DOHH2 (cell line): Measurements from ENCODE around the gene PLXNA1.

Experiments used
- H3F3A ChIP-seq: fragments of 200-600 bp; sonication (generic), shearing (Covaris generic); 2 replicates; pipeline ENCODE4 v1.6.0; 2016; ENCODE audit warnings: antibody characterized with exemption, mild to moderate bottlenecking; ENCODE audit not compliant: control insufficient read depth, insufficient read depth
- H3K27ac ChIP-seq: fragments of 200-600 bp; sonication (generic); 2 replicates; pipeline ENCODE4 v1.5.1; 2014; ENCODE audit warnings: low read depth, mild to moderate bottlenecking, low read length, moderate library complexity
- H3K27me3 ChIP-seq: fragments of 200-600 bp; sonication (generic); 2 replicates; pipeline ENCODE4 v1.6.1; 2014; ENCODE audit warnings: mild to moderate bottlenecking, low read length, mixed read lengths; ENCODE audit not compliant: control insufficient read depth
- H3K36me3 ChIP-seq: fragments of 200-600 bp; sonication (generic); 2 replicates; pipeline ENCODE4 v1.6.1; 2014; ENCODE audit warnings: mild to moderate bottlenecking, low read length, moderate library complexity, mixed read lengths; ENCODE audit not compliant: control insufficient read depth
- H3K4me1 ChIP-seq: fragments of 200-600 bp; sonication (generic); 2 replicates; pipeline ENCODE4 v1.6.1; 2014; ENCODE audit warnings: mild to moderate bottlenecking, low read length, mixed read lengths; ENCODE audit not compliant: control insufficient read depth
- H3K4me2 ChIP-seq: fragments of 200-600 bp; sonication (generic); 2 replicates; pipeline ENCODE4 v1.6.0; 2014; ENCODE audit warnings: mild to moderate bottlenecking, low read length, moderate library complexity
- H3K4me3 ChIP-seq: fragments of 200-600 bp; sonication (generic); 2 replicates; pipeline ENCODE4 v1.5.1; 2014; ENCODE audit warnings: mild to moderate bottlenecking, low read length, mixed read lengths
- H3K79me2 ChIP-seq: fragments of 200-600 bp; sonication (generic); 2 replicates; pipeline ENCODE4 v1.6.1; 2014; ENCODE audit warnings: mild to moderate bottlenecking, low read length, mixed read lengths; ENCODE audit not compliant: control insufficient read depth
- H3K9me2 ChIP-seq: fragments of 200-600 bp; sonication (generic); replicated peaks from 2 replicates; pipeline ENCODE4 v1.6.1; 2014; ENCODE audit warnings: mild to moderate bottlenecking, low read length, mixed read lengths; ENCODE audit not compliant: control insufficient read depth
- H3K9me3 ChIP-seq: fragments of 200-600 bp; sonication (generic); 2 replicates; pipeline ENCODE4 v1.6.1; 2014; ENCODE audit warnings: antibody characterized with exemption, low read length, mixed read lengths; ENCODE audit not compliant: control insufficient read depth, insufficient read depth
- H4K20me1 ChIP-seq: fragments of 200-600 bp; sonication (generic); 2 replicates; pipeline ENCODE4 v1.6.0; 2014; ENCODE audit warnings: low read depth, mild to moderate bottlenecking, antibody characterized with exemption, low read length, moderate library complexity; ENCODE audit not compliant: control insufficient read depth, insufficient read depth
- EZH2phosphoT487 ChIP-seq: fragments of 200-600 bp; sonication (generic); IDR thresholded peaks from 2 replicates; pipeline ENCODE4 v1.6.1; 2017; ENCODE audit warnings: borderline replicate concordance, mild to moderate bottlenecking, antibody characterized with exemption, low read length, moderate library complexity, mixed read lengths
- TF ChIP-seq, protein P1 (sequence below): fragments of 200-600 bp; sonication (generic); IDR thresholded peaks from one replicate; pipeline ENCODE4 v1.5.1; 2014; ENCODE audit warnings: antibody characterized with exemption, mild to moderate bottlenecking, low read depth, low read length; ENCODE audit not compliant: poor library complexity, severe bottlenecking

Gene PLXNA1

DNA sequence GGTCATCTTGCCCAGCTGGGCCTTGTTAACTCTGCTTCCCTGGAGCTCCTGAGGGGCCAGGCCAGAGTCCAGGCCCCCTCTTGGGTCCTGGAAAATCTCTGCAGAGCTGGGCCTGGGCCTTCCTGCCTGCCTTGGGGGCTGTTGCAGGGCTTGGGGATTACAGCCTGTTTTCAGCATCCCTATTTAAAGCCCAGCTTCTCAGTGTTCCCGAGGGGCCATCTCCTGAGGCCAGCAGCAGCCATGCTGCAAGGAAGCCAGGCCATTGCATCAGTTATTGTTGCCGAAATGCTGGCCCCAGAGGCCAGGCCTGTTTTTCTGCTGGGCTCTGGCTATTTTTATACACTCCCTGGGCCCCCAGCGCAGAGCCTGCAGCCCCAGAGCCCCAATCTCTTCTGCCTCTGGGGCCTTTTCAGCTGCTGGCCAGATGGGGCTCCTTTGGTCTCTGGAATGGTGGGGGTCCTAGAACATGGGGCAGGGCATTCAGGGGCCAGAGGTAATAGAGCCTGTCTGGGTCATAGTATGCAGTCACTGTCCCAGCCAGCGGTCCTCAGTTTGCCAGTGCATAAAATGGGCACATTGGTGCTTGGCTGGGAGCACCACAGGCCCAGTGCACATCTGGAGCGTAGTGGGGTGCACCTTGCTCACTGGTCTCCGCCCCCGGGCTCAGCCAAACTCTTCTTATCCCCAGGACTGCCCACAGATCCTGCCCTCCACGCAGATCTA lies 28.5 kb downstream of the PLXNA1 start:
- Histone ChIP-seq H3K9me3 (no peaks in the 10 kb centered on the region), H3K4me3 (no peak overlapping the region), H3F3A (no peaks in the 10 kb centered on the region), H3K27me3 (no peaks in the 10 kb centered on the region), H3K79me2 (no peaks in the 10 kb centered on the region), H3K27ac (no peak overlapping the region), H3K36me3 (no peaks in the 10 kb centered on the region), H3K4me1 (no peaks in the 10 kb centered on the region), H3K9me2 (no peaks in the 10 kb centered on the region), H4K20me1 (no peaks in the 10 kb centered on the region), H3K4me2 (no peak overlapping the region)
- TF ChIP-seq EZH2phosphoT487 = no peak

- no peak overlapping the region for H3K4me3 ChIP-seq
- H3K79me2 ChIP-seq = no peaks in the 10 kb centered on the region
- no peaks in the 10 kb centered on the region for H3K27me3 ChIP-seq
- H3K27ac ChIP-seq = no peak overlapping the region
- H3K9me2 ChIP-seq = no peaks in the 10 kb centered on the region
- H4K20me1 ChIP-seq = no peaks in the 10 kb centered on the region
- no peaks in the 10 kb centered on the region for H3K4me1 ChIP-seq
- no peak for TF ChIP-seq EZH2phosphoT487
- TF ChIP-seq, protein P1, sequence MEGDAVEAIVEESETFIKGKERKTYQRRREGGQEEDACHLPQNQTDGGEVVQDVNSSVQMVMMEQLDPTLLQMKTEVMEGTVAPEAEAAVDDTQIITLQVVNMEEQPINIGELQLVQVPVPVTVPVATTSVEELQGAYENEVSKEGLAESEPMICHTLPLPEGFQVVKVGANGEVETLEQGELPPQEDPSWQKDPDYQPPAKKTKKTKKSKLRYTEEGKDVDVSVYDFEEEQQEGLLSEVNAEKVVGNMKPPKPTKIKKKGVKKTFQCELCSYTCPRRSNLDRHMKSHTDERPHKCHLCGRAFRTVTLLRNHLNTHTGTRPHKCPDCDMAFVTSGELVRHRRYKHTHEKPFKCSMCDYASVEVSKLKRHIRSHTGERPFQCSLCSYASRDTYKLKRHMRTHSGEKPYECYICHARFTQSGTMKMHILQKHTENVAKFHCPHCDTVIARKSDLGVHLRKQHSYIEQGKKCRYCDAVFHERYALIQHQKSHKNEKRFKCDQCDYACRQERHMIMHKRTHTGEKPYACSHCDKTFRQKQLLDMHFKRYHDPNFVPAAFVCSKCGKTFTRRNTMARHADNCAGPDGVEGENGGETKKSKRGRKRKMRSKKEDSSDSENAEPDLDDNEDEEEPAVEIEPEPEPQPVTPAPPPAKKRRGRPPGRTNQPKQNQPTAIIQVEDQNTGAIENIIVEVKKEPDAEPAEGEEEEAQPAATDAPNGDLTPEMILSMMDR = no peak
- H3K36me3 ChIP-seq = no peaks in the 10 kb centered on the region
- H3K4me2 ChIP-seq = no peak overlapping the region
- no peaks in the 10 kb centered on the region for H3K9me3 ChIP-seq
- H3F3A ChIP-seq = no peaks in the 10 kb centered on the region
These were observed 29.2 kb downstream of the PLXNA1 start for GRCh38 chr3:127012091-127012490.

DNA sequence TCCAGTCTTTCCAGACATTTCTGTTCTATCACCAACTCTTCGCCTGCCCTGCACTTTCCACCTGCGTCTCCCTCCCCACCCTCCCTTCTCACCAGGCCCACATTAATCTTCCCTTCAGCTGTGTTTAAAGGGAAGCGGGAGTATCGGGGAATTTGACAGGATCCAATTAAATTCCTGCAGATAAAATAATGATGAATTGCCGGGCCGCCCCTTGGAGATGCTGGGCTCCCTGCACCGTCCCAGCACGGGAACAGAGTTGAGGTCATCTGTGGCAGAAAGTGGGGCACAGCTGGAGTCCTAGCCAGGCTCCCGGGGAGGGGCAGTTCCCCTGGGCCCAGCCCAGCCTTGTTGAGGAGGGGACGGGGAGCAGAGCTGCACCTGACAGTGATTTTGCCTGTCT lies 30.3 kb downstream of the PLXNA1 start:
- no peak for TF ChIP-seq EZH2phosphoT487
- TF ChIP-seq, protein P1 = no peak
- Histone ChIP-seq H3F3A (no peaks in the 10 kb centered on the region), H3K4me2 (no peak overlapping the region), H3K36me3 (no peaks in the 10 kb centered on the region), H3K27ac (no peak overlapping the region), H4K20me1 (no peaks in the 10 kb centered on the region), H3K4me1 (no peaks in the 10 kb centered on the region), H3K9me3 (no peaks in the 10 kb centered on the region), H3K79me2 (no peaks in the 10 kb centered on the region), H3K27me3 (no peaks in the 10 kb centered on the region), H3K4me3 (no peak overlapping the region), H3K9me2 (no peaks in the 10 kb centered on the region)

GRCh38 chr3:127013758-127014535 lies 31.0 kb downstream of the PLXNA1 start:
- H4K20me1 ChIP-seq = no peaks in the 10 kb centered on the region
- no peaks in the 10 kb centered on the region for H3F3A ChIP-seq
- H3K4me2 ChIP-seq = no peak overlapping the region
- H3K36me3 ChIP-seq = no peaks in the 10 kb centered on the region
- H3K79me2 ChIP-seq = no peaks in the 10 kb centered on the region
- H3K9me2 ChIP-seq = no peaks in the 10 kb centered on the region
- H3K4me1 ChIP-seq = no peaks in the 10 kb centered on the region
- no peaks in the 10 kb centered on the region for H3K27me3 ChIP-seq
- no peak overlapping the region for H3K4me3 ChIP-seq
- no peak overlapping the region for H3K27ac ChIP-seq
- no peaks in the 10 kb centered on the region for H3K9me3 ChIP-seq
- TF ChIP-seq, protein P1 = no peak
- no peak for TF ChIP-seq EZH2phosphoT487
